Upper lobe of left lung (tissue), 4 donors: Measurements from ENCODE around the gene HIRIP3.

ENCODE experiments used
- EP300 ChIP-seq, 4 donors: sonication (generic); formaldehyde crosslinking; IDR thresholded peaks; one replicate each; pipeline ENCODE4 v1.5.1; 2017; ENCODE audit warnings: antibody characterized with exemption in 4 of 4, control low read depth in 2 of 4
- POLR2A ChIP-seq, 4 donors: fragments of 450-650 bp; IDR thresholded peaks; one replicate each; pipeline ENCODE4 v1.5.1; 2016 to 2017; ENCODE audit warnings: antibody characterized with exemption in 4 of 4, mild to moderate bottlenecking in 2 of 4
- POLR2AphosphoS5 ChIP-seq, 2 donors: sonication (generic); formaldehyde crosslinking; IDR thresholded peaks; one replicate each; pipeline ENCODE4 v1.5.1; 2017; ENCODE audit warnings: antibody characterized with exemption in 2 of 2
- TF ChIP-seq, protein P1 (sequence below), 6 experiments: fragments of 450-650 bp in 4 of 6; fragments of 200-600 bp in 2 of 6; sonication (generic) in 2 of 6; IDR thresholded peaks; one replicate each; pipeline ENCODE4 v1.5.1; 2016 to 2019; ENCODE audit warnings: antibody characterized with exemption in 6 of 6

DNA sequence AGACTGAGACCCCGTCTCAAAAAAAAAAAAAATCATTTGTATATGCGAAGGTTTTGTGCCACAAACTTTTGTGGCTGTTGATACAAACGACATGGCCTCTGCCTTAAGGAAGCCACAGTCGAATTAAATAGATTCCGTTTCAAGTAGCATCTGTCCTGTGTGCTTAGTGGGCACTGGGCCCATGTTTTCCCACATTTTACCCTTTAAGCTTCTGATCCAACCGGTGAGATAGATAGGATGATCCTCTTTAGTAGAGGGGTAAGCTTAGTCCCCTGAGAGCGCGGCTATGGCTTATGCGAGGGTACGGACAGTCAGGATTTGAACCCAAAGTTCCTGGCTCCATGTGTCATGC is 34.3 kb downstream of the HIRIP3 start:
- TF ChIP-seq, protein P1, sequence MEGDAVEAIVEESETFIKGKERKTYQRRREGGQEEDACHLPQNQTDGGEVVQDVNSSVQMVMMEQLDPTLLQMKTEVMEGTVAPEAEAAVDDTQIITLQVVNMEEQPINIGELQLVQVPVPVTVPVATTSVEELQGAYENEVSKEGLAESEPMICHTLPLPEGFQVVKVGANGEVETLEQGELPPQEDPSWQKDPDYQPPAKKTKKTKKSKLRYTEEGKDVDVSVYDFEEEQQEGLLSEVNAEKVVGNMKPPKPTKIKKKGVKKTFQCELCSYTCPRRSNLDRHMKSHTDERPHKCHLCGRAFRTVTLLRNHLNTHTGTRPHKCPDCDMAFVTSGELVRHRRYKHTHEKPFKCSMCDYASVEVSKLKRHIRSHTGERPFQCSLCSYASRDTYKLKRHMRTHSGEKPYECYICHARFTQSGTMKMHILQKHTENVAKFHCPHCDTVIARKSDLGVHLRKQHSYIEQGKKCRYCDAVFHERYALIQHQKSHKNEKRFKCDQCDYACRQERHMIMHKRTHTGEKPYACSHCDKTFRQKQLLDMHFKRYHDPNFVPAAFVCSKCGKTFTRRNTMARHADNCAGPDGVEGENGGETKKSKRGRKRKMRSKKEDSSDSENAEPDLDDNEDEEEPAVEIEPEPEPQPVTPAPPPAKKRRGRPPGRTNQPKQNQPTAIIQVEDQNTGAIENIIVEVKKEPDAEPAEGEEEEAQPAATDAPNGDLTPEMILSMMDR (IDR thresholded peaks at IDR 0.05) = no peak
- TF ChIP-seq POLR2A (IDR thresholded peaks at IDR 0.05) = no peak
- TF ChIP-seq POLR2AphosphoS5 (IDR thresholded peaks at IDR 0.05) = no peak
- no peak for TF ChIP-seq EP300 (IDR thresholded peaks at IDR 0.05)
